GM12878 (cell line): Measurements from ENCODE around the gene LENG9.

Source experiments
- CHD4 ChIP-seq: fragments of 200-600 bp; sonication (generic); IDR thresholded peaks from 2 replicates; pipeline ENCODE4 v1.6.1; 2016; ENCODE audit warnings: mild to moderate bottlenecking
- TF ChIP-seq, protein P1 (sequence below): IDR thresholded peaks from 2 replicates; pipeline ENCODE4 v1.6.1; 2011; ENCODE audit warnings: borderline replicate concordance, low read depth, mild to moderate bottlenecking, moderate library complexity, mixed read lengths, low read length; ENCODE audit not compliant: insufficient read depth; ENCODE audit errors: extremely low read length

DNA sequence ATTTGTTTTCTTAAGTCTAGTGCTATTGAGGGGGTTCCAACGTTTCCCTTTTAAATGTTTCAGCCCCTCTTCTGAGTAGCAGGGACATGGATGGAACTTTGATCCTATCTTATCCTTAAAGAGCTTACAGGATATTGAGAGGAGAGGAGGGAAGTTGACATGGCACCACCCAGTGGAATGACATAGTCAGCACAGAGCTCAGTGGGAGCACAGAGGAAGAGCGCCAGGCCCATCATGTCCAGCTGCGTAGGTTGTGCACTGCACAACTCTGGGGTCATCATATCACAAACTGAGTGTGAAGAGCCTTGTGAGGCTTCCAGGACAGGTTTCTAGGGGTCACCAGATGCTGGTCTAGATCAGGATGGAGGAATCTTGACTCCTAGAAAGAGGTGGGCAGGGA lies 14.1 kb upstream of the LENG9 start:
- TF ChIP-seq CHD4: no peak
- TF ChIP-seq, protein P1, sequence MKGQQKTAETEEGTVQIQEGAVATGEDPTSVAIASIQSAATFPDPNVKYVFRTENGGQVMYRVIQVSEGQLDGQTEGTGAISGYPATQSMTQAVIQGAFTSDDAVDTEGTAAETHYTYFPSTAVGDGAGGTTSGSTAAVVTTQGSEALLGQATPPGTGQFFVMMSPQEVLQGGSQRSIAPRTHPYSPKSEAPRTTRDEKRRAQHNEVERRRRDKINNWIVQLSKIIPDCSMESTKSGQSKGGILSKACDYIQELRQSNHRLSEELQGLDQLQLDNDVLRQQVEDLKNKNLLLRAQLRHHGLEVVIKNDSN: no peak
